GM12873 (cell line): ENCODE data around the gene CD83.

Experiments used
- TF ChIP-seq, protein P1 (sequence below): IDR thresholded peaks from 2 replicates; pipeline ENCODE4 v1.5.1; 2012; ENCODE audit warnings: low read depth, mild to moderate bottlenecking, moderate library complexity, low read length, control low read depth; ENCODE audit not compliant: insufficient read depth; ENCODE audit errors: missing control alignments

CD83 gene

DNA sequence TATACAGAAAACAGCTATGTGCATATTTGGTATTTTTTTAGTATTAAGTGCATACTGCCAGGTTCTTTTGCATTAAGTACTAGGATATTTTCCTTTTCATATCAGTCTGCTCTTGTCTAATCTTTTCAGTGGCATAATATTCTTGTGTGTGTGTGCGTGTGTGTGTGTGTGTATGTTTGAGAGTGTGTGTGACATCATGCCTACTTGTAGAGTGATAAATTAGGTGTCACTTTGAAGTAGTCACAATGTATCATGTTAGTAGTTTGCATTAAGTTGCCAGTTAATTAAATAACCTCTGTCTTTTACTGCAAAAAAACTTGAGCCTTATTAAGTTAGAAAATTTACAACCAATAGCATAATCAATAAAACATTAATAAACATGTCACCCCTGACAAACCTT, 65.3 kb downstream of the CD83 start:
- TF ChIP-seq, protein P1, sequence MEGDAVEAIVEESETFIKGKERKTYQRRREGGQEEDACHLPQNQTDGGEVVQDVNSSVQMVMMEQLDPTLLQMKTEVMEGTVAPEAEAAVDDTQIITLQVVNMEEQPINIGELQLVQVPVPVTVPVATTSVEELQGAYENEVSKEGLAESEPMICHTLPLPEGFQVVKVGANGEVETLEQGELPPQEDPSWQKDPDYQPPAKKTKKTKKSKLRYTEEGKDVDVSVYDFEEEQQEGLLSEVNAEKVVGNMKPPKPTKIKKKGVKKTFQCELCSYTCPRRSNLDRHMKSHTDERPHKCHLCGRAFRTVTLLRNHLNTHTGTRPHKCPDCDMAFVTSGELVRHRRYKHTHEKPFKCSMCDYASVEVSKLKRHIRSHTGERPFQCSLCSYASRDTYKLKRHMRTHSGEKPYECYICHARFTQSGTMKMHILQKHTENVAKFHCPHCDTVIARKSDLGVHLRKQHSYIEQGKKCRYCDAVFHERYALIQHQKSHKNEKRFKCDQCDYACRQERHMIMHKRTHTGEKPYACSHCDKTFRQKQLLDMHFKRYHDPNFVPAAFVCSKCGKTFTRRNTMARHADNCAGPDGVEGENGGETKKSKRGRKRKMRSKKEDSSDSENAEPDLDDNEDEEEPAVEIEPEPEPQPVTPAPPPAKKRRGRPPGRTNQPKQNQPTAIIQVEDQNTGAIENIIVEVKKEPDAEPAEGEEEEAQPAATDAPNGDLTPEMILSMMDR = no peak
